ENCODE measurements around the gene PAIP2.

DNA sequence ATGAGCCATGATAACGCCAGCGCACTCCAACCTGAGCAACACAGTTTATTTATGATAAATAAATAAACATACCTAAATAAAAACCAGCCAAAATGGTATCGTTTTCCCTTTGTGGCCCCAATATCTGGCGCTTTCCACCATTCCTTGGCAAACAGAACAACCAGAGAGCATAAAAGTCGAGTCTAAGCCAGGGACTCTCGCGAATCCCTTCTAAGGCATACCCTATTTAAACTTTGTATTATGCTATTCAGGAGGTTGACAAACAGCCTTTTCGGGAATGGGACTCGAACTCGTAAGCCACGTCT lies 48.5 kb upstream of the PAIP2 start:
- TF ChIP-seq, protein P1, sequence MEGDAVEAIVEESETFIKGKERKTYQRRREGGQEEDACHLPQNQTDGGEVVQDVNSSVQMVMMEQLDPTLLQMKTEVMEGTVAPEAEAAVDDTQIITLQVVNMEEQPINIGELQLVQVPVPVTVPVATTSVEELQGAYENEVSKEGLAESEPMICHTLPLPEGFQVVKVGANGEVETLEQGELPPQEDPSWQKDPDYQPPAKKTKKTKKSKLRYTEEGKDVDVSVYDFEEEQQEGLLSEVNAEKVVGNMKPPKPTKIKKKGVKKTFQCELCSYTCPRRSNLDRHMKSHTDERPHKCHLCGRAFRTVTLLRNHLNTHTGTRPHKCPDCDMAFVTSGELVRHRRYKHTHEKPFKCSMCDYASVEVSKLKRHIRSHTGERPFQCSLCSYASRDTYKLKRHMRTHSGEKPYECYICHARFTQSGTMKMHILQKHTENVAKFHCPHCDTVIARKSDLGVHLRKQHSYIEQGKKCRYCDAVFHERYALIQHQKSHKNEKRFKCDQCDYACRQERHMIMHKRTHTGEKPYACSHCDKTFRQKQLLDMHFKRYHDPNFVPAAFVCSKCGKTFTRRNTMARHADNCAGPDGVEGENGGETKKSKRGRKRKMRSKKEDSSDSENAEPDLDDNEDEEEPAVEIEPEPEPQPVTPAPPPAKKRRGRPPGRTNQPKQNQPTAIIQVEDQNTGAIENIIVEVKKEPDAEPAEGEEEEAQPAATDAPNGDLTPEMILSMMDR (IDR thresholded peaks at IDR 0.05), result no peak
- TF ChIP-seq POLR2A (IDR thresholded peaks at IDR 0.05), result no peak
